Osteoblast (primary cell): Measurements from ENCODE around the gene CLCN3. TPM values are rescaled to one million over a fixed set of nuclear protein-coding genes. Genes with fewer than 3 reads are reported as not detected.

ENCODE experiments used
- DNase-seq: peaks from one replicate; pipeline ENCODE4 v3.0.0; 2011; ENCODE audit warnings: low spot score, mixed read lengths; ENCODE audit not compliant: insufficient read length; ENCODE audit errors: missing footprints
- H2AFZ ChIP-seq: 2 replicates; pipeline ENCODE4 v1.6.0; 2011; ENCODE audit warnings: mild to moderate bottlenecking, low read length
- H3K27ac ChIP-seq: 2 replicates; pipeline ENCODE4 v1.5.1; 2011; ENCODE audit warnings: mild to moderate bottlenecking, low read depth, low read length, moderate library complexity
- H3K27me3 ChIP-seq: 2 replicates; pipeline ENCODE4 v1.6.0; 2012; ENCODE audit warnings: mild to moderate bottlenecking, control low read depth, inconsistent platforms, low read length, moderate library complexity; ENCODE audit not compliant: insufficient read depth
- H3K36me3 ChIP-seq: 2 replicates; pipeline ENCODE4 v1.5.1; 2011; ENCODE audit warnings: mild to moderate bottlenecking, low read length, control low read depth, moderate library complexity; ENCODE audit not compliant: insufficient read depth
- H3K4me1 ChIP-seq: 2 replicates; pipeline ENCODE4 v1.5.1; 2011; ENCODE audit warnings: mild to moderate bottlenecking, low read length, control low read depth, moderate library complexity; ENCODE audit not compliant: insufficient read depth
- H3K4me2 ChIP-seq: 2 replicates; pipeline ENCODE4 v1.6.0; 2011; ENCODE audit warnings: mild to moderate bottlenecking, low read length; ENCODE audit not compliant: insufficient read depth
- H3K4me3 ChIP-seq: fragments of 200-600 bp; sonication (generic); 3 replicates; pipeline ENCODE4 v1.5.1; 2012; ENCODE audit warnings: mild to moderate bottlenecking, low read length, inconsistent platforms; ENCODE audit not compliant: insufficient read depth
- H3K79me2 ChIP-seq: 2 replicates; pipeline ENCODE4 v1.6.0; 2012; ENCODE audit warnings: mild to moderate bottlenecking, low read length, control low read depth, inconsistent platforms; ENCODE audit not compliant: insufficient read depth
- H3K9me3 ChIP-seq: 2 replicates; pipeline ENCODE4 v1.5.1; 2011; ENCODE audit warnings: low read depth, low read length, control low read depth
- H4K20me1 ChIP-seq: 2 replicates; pipeline ENCODE4 v1.6.0; 2012; ENCODE audit warnings: mild to moderate bottlenecking, low read length, control low read depth; ENCODE audit not compliant: insufficient read depth
- CTCF ChIP-seq: IDR thresholded peaks from 2 replicates; pipeline ENCODE4 v1.5.1; 2011; ENCODE audit warnings: mild to moderate bottlenecking, low read depth, low read length, moderate library complexity; ENCODE audit errors: extremely low read depth
- total RNA-seq: library from RNA; depleted of rRNA; stranded (reverse); fragments of >200 nt; gene quantifications from 2 replicates; pipeline ENCODE4 v1.2.3, GENCODE V29; 2012

Gene CLCN3
- total RNA-seq, 1 donor = 32.2 TPM

GRCh38 chr4:169632896-169633295 lies 12.5 kb downstream of the CLCN3 start:
- Histone ChIP-seq H3K4me1 (no peaks in the 10 kb centered on the region), H3K36me3 (peaks cover 3% of the 10 kb centered on the region), H4K20me1 (peaks cover 4% of the 10 kb centered on the region), H3K4me3 (no peak overlapping the region), H3K9me3 (no peaks in the 10 kb centered on the region), H3K4me2 (no peak overlapping the region), H2AFZ (no peak overlapping the region), H3K79me2 (peaks cover 49% of the 10 kb centered on the region), H3K27ac (no peak overlapping the region), H3K27me3 (no peaks in the 10 kb centered on the region)
- TF ChIP-seq CTCF = no peak
- DNase-seq = no peak

GRCh38 chr4:169634975-169635374 lies 14.6 kb downstream of the CLCN3 start:
- Histone ChIP-seq H3K79me2 (peaks cover 31% of the 10 kb centered on the region), H4K20me1 (no peaks in the 10 kb centered on the region), H3K36me3 (peaks cover 11% of the 10 kb centered on the region), H3K27ac (no peak overlapping the region), H3K9me3 (no peaks in the 10 kb centered on the region), H3K4me3 (no peak overlapping the region), H3K4me1 (peaks cover 1% of the 10 kb centered on the region), H2AFZ (no peak overlapping the region), H3K27me3 (no peaks in the 10 kb centered on the region), H3K4me2 (no peak overlapping the region)
- no peak for DNase-seq
- TF ChIP-seq CTCF = no peak

DNA sequence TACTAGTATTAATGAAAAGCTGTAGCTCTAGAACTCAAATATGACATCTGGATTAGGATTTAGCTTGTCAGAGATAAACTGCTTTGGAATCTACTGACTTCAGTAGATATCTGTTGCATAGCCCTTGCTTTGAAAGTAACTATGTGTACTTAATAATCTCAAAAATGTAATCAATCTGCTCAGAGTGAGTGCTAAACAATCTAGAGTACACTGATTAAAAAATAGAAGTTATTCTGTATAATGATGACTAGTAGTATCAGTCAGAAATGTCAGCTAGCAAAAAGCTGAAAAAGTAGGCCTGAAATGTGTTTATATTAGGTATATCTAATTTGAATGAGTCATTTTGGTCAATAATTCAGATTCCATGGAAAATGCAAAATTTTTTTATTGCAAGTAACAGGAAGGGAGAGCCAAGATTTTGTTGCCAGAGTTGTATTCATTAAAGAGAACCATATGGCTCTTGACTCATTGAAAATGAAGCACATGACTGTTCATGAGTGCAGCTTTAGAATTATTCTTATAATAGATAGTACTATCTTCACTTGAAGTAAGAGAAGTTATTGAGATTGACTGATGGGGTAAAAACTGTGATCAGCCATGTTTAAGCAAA lies 20.0 kb downstream of the CLCN3 start:
- Histone ChIP-seq H3K4me1 (peaks cover 9% of the 10 kb centered on the region), H2AFZ (no peak overlapping the region), H3K36me3 (peaks cover 20% of the 10 kb centered on the region), H3K27me3 (no peaks in the 10 kb centered on the region), H4K20me1 (no peaks in the 10 kb centered on the region), H3K79me2 (peaks cover 4% of the 10 kb centered on the region), H3K27ac (peak overlapping the region; percentile 47), H3K4me3 (no peak overlapping the region), H3K9me3 (no peaks in the 10 kb centered on the region), H3K4me2 (no peak overlapping the region)
- DNase-seq = peak; percentile 54
- no peak for TF ChIP-seq CTCF

GRCh38 chr4:169644802-169645201 lies 24.4 kb downstream of the CLCN3 start:
- Histone ChIP-seq H3K79me2 (peaks cover 2% of the 10 kb centered on the region), H2AFZ (no peak overlapping the region), H4K20me1 (no peaks in the 10 kb centered on the region), H3K4me2 (no peak overlapping the region), H3K36me3 (peaks cover 10% of the 10 kb centered on the region), H3K27me3 (no peaks in the 10 kb centered on the region), H3K4me1 (peaks cover 9% of the 10 kb centered on the region), H3K9me3 (no peaks in the 10 kb centered on the region), H3K27ac (no peak overlapping the region), H3K4me3 (no peak overlapping the region)
- no peak for DNase-seq
- no peak for TF ChIP-seq CTCF
